CD14-positive monocyte (primary cell): ENCODE results near the gene LZTS2. TPM values are rescaled to one million over a fixed set of nuclear protein-coding genes. Genes with fewer than 3 reads are reported as not detected.
A peak's percentile ranks its signal among the peaks of the same experiment; 100 is the strongest.

ENCODE experiments used
- DNase-seq, 3 donors: peaks; one replicate each; pipeline ENCODE4 v3.0.0-alpha.2; 2011 to 2022
- H2AFZ ChIP-seq: 2 replicates; pipeline ENCODE4 v1.6.0; 2012; ENCODE audit warnings: mild to moderate bottlenecking, low read depth, low read length, inconsistent platforms; ENCODE audit not compliant: insufficient read depth, poor library complexity, severe bottlenecking
- H3K27ac ChIP-seq, 2 donors: 1 replicate in 1 of 2; 2 replicates in 1 of 2; pipeline ENCODE4 v1.5.1; 2012 to 2013; ENCODE audit warnings: low read length in 2 of 2, control low read depth in 1 of 2, inconsistent platforms in 1 of 2, low read depth in 1 of 2, mild to moderate bottlenecking in 1 of 2
- H3K27me3 ChIP-seq, 2 donors: one replicate each; pipeline versions ENCODE4 v1.6.0 to v1.6.1; 2011 to 2013; ENCODE audit warnings: low read length in 2 of 2; ENCODE audit not compliant: control insufficient read depth in 2 of 2, insufficient read depth in 2 of 2
- H3K36me3 ChIP-seq, 2 donors: replicated peaks in 1 of 2; 1 replicate in 1 of 2; 2 replicates in 1 of 2; pipeline versions ENCODE4 v1.5.1 to v1.6.1; 2012 to 2013; ENCODE audit warnings: low read length in 2 of 2, control low read depth in 1 of 2, inconsistent platforms in 1 of 2, mild to moderate bottlenecking in 1 of 2; ENCODE audit not compliant: insufficient read depth in 2 of 2, control insufficient read depth in 1 of 2
- H3K4me1 ChIP-seq, 2 donors: 1 replicate in 1 of 2; 2 replicates in 1 of 2; pipeline versions ENCODE4 v1.5.1 to v1.6.1; 2012 to 2013; ENCODE audit warnings: low read length in 2 of 2, control low read depth in 1 of 2, inconsistent platforms in 1 of 2, mild to moderate bottlenecking in 1 of 2, moderate library complexity in 1 of 2; ENCODE audit not compliant: insufficient read depth in 2 of 2, control insufficient read depth in 1 of 2
- H3K4me2 ChIP-seq: replicated peaks from 2 replicates; pipeline ENCODE3; 2012; ENCODE audit warnings: low read length, moderate library complexity, mild to moderate bottlenecking; ENCODE audit not compliant: poor library complexity, severe bottlenecking; ENCODE audit errors: extremely low read depth
- H3K4me3 ChIP-seq, 3 experiments: fragments of 200-600 bp in 1 of 3; sonication (generic) in 1 of 3; replicated peaks in 1 of 3; 1 replicate in 2 of 3; 2 replicates in 1 of 3; pipeline ENCODE4 v1.5.1; 2011 to 2013; ENCODE audit warnings: low read length in 3 of 3, mild to moderate bottlenecking in 3 of 3, control low read depth in 2 of 3, low read depth in 2 of 3, inconsistent platforms in 1 of 3, moderate library complexity in 1 of 3
- H3K79me2 ChIP-seq: 2 replicates; pipeline ENCODE4 v1.6.0; 2012; ENCODE audit warnings: mild to moderate bottlenecking, control low read depth, inconsistent platforms, low read length, moderate library complexity; ENCODE audit not compliant: insufficient read depth
- H3K9ac ChIP-seq: 2 replicates; pipeline ENCODE4 v1.6.0; 2017; ENCODE audit warnings: low read length, mild to moderate bottlenecking; ENCODE audit not compliant: insufficient read depth, poor library complexity, severe bottlenecking
- H3K9me3 ChIP-seq, 2 donors: replicated peaks in 1 of 2; 1 replicate in 1 of 2; 2 replicates in 1 of 2; pipeline versions ENCODE4 v1.5.1 to v1.6.1; 2012 to 2013; ENCODE audit warnings: low read length in 2 of 2, control low read depth in 1 of 2; ENCODE audit not compliant: control insufficient read depth in 1 of 2, insufficient read depth in 1 of 2
- H4K20me1 ChIP-seq: 2 replicates; pipeline ENCODE4 v1.6.0; 2012; ENCODE audit warnings: mild to moderate bottlenecking, low read length, control low read depth, moderate library complexity; ENCODE audit not compliant: insufficient read depth
- H3K27ac Mint-ChIP-seq, 7 donors: one replicate each; pipeline ENCODE4 v1.8.0; 2020; ENCODE audit warnings: mild to moderate bottlenecking in 7 of 7, mixed read lengths in 7 of 7, moderate library complexity in 6 of 7, inconsistent platforms in 2 of 7
- H3K27me3 Mint-ChIP-seq, 3 donors: one replicate each; pipeline ENCODE4 v1.8.0; 2021 to 2022; ENCODE audit warnings: low read depth in 3 of 3, mild to moderate bottlenecking in 3 of 3, mixed read lengths in 3 of 3, moderate library complexity in 3 of 3, inconsistent platforms in 1 of 3
- H3K36me3 Mint-ChIP-seq, 2 donors: one replicate each; pipeline ENCODE4 v1.8.0; 2020; ENCODE audit warnings: mixed read lengths in 2 of 2, inconsistent platforms in 1 of 2, mild to moderate bottlenecking in 1 of 2
- H3K4me1 Mint-ChIP-seq: one replicate; pipeline ENCODE4 v1.8.0; 2020; ENCODE audit warnings: mild to moderate bottlenecking, mixed read lengths
- H3K4me3 Mint-ChIP-seq, 2 donors: one replicate each; pipeline ENCODE4 v1.8.0; 2020; ENCODE audit warnings: mild to moderate bottlenecking in 2 of 2, mixed read lengths in 2 of 2, moderate library complexity in 1 of 2
- H3K9me3 Mint-ChIP-seq, 7 donors: one replicate each; pipeline ENCODE4 v1.8.0; 2020 to 2022; ENCODE audit warnings: mixed read lengths in 7 of 7, mild to moderate bottlenecking in 6 of 7, moderate library complexity in 6 of 7, inconsistent platforms in 2 of 7
- CTCF ChIP-seq: fragments of 200-600 bp; IDR thresholded peaks from one replicate; pipeline ENCODE4 v1.8.0; 2022; ENCODE audit warnings: antibody characterized with exemption, mild to moderate bottlenecking
- WGBS: methylation state at CpG from one replicate; pipeline ENCODE4 v1.1.5; 2013; ENCODE audit warnings: missing lambda C conversion rate; ENCODE audit not compliant: insufficient coverage; 5-methylcytosine and 5-hydroxymethylcytosine counted together
- intact Hi-C, 2 donors: fragments of 100-400 bp; cut with micrococcal nuclease; formaldehyde crosslinking; loops; one replicate each; pipeline versions ENCODE4 v1.15.0 to v1.15.1; 2023
- polyA plus RNA-seq, 3 donors: library from polyadenylated mRNA; depleted of rRNA in 1 of 3; unstranded in 2 of 3; stranded (reverse) in 1 of 3; fragments of 300-500 nt in 2 of 3; fragments of >200 nt in 1 of 3; fragmentation: Illumina TruSeq in 2 of 3; gene quantifications; 1 replicate in 2 of 3; 2 replicates in 1 of 3; pipeline ENCODE4 v1.2.3, GENCODE V29; 2012 to 2021

Gene LZTS2
- polyA plus RNA-seq, 3 donors = 2.8 to 9.2 (median 3.3) TPM

GRCh38 chr10:101047268-101047667, 47.7 kb downstream of the LZTS2 start:
- DNase-seq = no peak

More at GRCh38 chr10:101047268-101047667, 47.7 kb downstream of the LZTS2 start:
- Histone ChIP-seq H3K79me2 (no peaks in the 10 kb centered on the region), H3K36me3 (no peaks in the 10 kb centered on the region), H3K27me3 (peaks cover 36 to 64% of the 10 kb centered on the region in 2 donors), H4K20me1 (no peaks in the 10 kb centered on the region), H3K4me1 (peaks cover 19 to 23% of the 10 kb centered on the region in 2 donors), H3K9me3 (peaks cover 0 to 17% of the 10 kb centered on the region in 2 donors), H3K9ac (no peak overlapping the region), H3K27ac (no peak overlapping the region), H2AFZ (no peak overlapping the region), H3K4me3 (no peak overlapping the region), H3K4me2 (no peak overlapping the region)
- peak overlapping the region in 1 of 2 donors; percentile 77 for H3K4me3 Mint-ChIP-seq
- WGBS = 46% methylated on average over 15 of the region's 16 CpGs
- peaks cover 0 to 23% (median 6%) of the 10 kb centered on the region in 7 donors for H3K9me3 Mint-ChIP-seq
- intact Hi-C loops = no loop called here
- H3K4me1 Mint-ChIP-seq = peaks cover 24% of the 10 kb centered on the region
- no peak for TF ChIP-seq CTCF
- H3K27me3 Mint-ChIP-seq = peaks cover 55 to 60% (median 60%) of the 10 kb centered on the region in 3 donors
- H3K27ac Mint-ChIP-seq = no peak overlapping the region
- H3K36me3 Mint-ChIP-seq = peaks cover 4 to 8% of the 10 kb centered on the region in 2 donors
